Trophoblast cell (in vitro differentiated cells and primary cell): ENCODE data around the gene ILK.

Experiments used
- DNase-seq, 2 donors: peaks; one replicate each; pipeline ENCODE4 v3.0.0-alpha.2; 2016
- H2AFZ ChIP-seq: 2 replicates; pipeline ENCODE4 v1.6.1; 2013; ENCODE audit warnings: low read length, moderate library complexity, mild to moderate bottlenecking; ENCODE audit not compliant: insufficient read depth, poor library complexity
- H2AK5ac ChIP-seq: 2 replicates; pipeline ENCODE4 v1.6.1; 2013; ENCODE audit warnings: mild to moderate bottlenecking, low read length
- H2BK120ac ChIP-seq: 2 replicates; pipeline ENCODE4 v1.6.1; 2013; ENCODE audit warnings: low read length, mild to moderate bottlenecking, moderate library complexity; ENCODE audit not compliant: insufficient read depth, poor library complexity
- H2BK12ac ChIP-seq: 2 replicates; pipeline ENCODE4 v1.6.1; 2013; ENCODE audit warnings: mild to moderate bottlenecking, low read length, moderate library complexity
- H2BK5ac ChIP-seq: 2 replicates; pipeline ENCODE4 v1.6.1; 2013; ENCODE audit warnings: low read length, low read depth, moderate library complexity, mild to moderate bottlenecking; ENCODE audit not compliant: poor library complexity
- H3K14ac ChIP-seq: 2 replicates; pipeline ENCODE4 v1.6.1; 2013; ENCODE audit warnings: mild to moderate bottlenecking, low read length
- H3K18ac ChIP-seq: 2 replicates; pipeline ENCODE4 v1.6.1; 2013; ENCODE audit warnings: mild to moderate bottlenecking, low read length
- H3K23ac ChIP-seq: 2 replicates; pipeline ENCODE4 v1.6.1; 2013; ENCODE audit warnings: low read length
- H3K27ac ChIP-seq: 2 replicates; pipeline ENCODE4 v1.5.1; 2013; ENCODE audit warnings: low read depth, mild to moderate bottlenecking, inconsistent platforms, low read length, moderate library complexity
- H3K27me3 ChIP-seq: 2 replicates; pipeline ENCODE4 v1.6.1; 2013; ENCODE audit warnings: inconsistent platforms, mild to moderate bottlenecking, low read length, moderate library complexity; ENCODE audit not compliant: insufficient read depth
- H3K36me3 ChIP-seq, 2 experiments: 1 replicate in 1 of 2; 2 replicates in 1 of 2; pipeline ENCODE4 v1.6.1; 2013; ENCODE audit warnings: low read length in 2 of 2, mild to moderate bottlenecking in 2 of 2, moderate library complexity in 1 of 2; ENCODE audit not compliant: insufficient read depth in 2 of 2, control insufficient read depth in 1 of 2
- H3K4ac ChIP-seq: 2 replicates; pipeline ENCODE4 v1.6.1; 2013; ENCODE audit warnings: low read depth, mild to moderate bottlenecking, low read length, moderate library complexity
- H3K4me1 ChIP-seq, 2 experiments: 1 replicate in 1 of 2; 2 replicates in 1 of 2; pipeline ENCODE4 v1.6.1; 2013; ENCODE audit warnings: low read length in 2 of 2, mild to moderate bottlenecking in 2 of 2, moderate library complexity in 1 of 2; ENCODE audit not compliant: insufficient read depth in 2 of 2, control insufficient read depth in 1 of 2
- H3K4me2 ChIP-seq: 2 replicates; pipeline ENCODE4 v1.6.1; 2013; ENCODE audit warnings: inconsistent platforms, mild to moderate bottlenecking, low read length, moderate library complexity
- H3K4me3 ChIP-seq: 2 replicates; pipeline ENCODE4 v1.5.1; 2013; ENCODE audit warnings: mild to moderate bottlenecking, low read depth, low read length, inconsistent platforms
- H3K79me1 ChIP-seq: one replicate; pipeline ENCODE4 v1.6.1; 2013; ENCODE audit warnings: low read length
- H3K79me2 ChIP-seq: 2 replicates; pipeline ENCODE4 v1.6.1; 2013; ENCODE audit warnings: low read length, mild to moderate bottlenecking; ENCODE audit not compliant: control insufficient read depth, insufficient read depth, poor library complexity
- H3K9ac ChIP-seq: 2 replicates; pipeline ENCODE4 v1.6.1; 2013; ENCODE audit warnings: mild to moderate bottlenecking, low read length
- H3K9me3 ChIP-seq: 2 replicates; pipeline ENCODE4 v1.6.1; 2013; ENCODE audit warnings: low read depth, mild to moderate bottlenecking, control low read depth, inconsistent platforms, low read length; ENCODE audit not compliant: insufficient read depth
- H4K12ac ChIP-seq: 2 replicates; pipeline ENCODE4 v1.6.1; 2013; ENCODE audit warnings: low read depth, mild to moderate bottlenecking, low read length, moderate library complexity
- H4K8ac ChIP-seq: 2 replicates; pipeline ENCODE4 v1.6.1; 2013; ENCODE audit warnings: low read depth, mild to moderate bottlenecking, low read length, moderate library complexity
- H4K91ac ChIP-seq: one replicate; pipeline ENCODE4 v1.6.1; 2013; ENCODE audit warnings: low read depth, mild to moderate bottlenecking, low read length, moderate library complexity
- WGBS: extraction: QIAGEN DNeasy Blood & Tissue Kit; methylation state at CpG from one replicate; pipeline ENCODE4 v1.1.7; 2013; ENCODE audit warnings: missing lambda C conversion rate; ENCODE audit not compliant: insufficient read length, insufficient coverage; ENCODE audit errors: extremely low coverage; 5-methylcytosine and 5-hydroxymethylcytosine counted together

The ILK gene

DNA sequence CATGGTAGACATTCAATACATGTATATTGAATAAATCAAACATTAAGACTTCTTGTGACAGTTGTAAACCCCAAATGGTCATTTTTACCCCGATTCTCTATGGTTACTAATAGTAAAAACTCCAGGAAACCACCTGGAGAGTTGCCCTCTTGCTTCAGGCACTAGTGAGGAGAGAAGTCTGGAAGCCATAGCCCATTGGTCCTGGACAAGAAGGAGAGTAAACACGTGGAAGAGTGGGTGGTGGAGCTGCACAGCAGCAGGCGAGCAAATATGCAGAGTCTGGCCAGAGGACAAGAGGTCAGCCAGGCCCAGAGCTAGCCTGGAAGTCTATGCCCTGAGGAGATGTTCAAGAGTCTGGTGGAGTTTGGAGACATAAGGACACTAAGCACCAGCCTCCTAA is 34.3 kb downstream of the ILK start:
- Histone ChIP-seq H3K4me3 (no peak overlapping the region), H3K9me3 (peaks cover 8% of the 10 kb centered on the region), H3K27me3 (no peaks in the 10 kb centered on the region), H3K14ac (no peak overlapping the region), H3K4me2 (no peak overlapping the region), H4K91ac (no peak overlapping the region), H4K12ac (no peak overlapping the region), H3K23ac (no peak overlapping the region), H3K79me1 (no peaks in the 10 kb centered on the region), H2BK120ac (no peak overlapping the region), H3K18ac (no peak overlapping the region), H2AK5ac (no peak overlapping the region), H2BK5ac (no peak overlapping the region), H3K36me3 (no peaks in the 10 kb centered on the region), H3K9ac (no peak overlapping the region), H3K79me2 (no peaks in the 10 kb centered on the region), H2BK12ac (no peak overlapping the region), H2AFZ (no peak overlapping the region), H4K8ac (no peak overlapping the region), H3K4me1 (peaks cover 5 to 10% of the 10 kb centered on the region in 2 experiments), H3K27ac (no peak overlapping the region), H3K4ac (no peak overlapping the region)
- DNase-seq = no peak
- no CpG with 5 or more reads among the region's 3 CpGs for WGBS

DNA sequence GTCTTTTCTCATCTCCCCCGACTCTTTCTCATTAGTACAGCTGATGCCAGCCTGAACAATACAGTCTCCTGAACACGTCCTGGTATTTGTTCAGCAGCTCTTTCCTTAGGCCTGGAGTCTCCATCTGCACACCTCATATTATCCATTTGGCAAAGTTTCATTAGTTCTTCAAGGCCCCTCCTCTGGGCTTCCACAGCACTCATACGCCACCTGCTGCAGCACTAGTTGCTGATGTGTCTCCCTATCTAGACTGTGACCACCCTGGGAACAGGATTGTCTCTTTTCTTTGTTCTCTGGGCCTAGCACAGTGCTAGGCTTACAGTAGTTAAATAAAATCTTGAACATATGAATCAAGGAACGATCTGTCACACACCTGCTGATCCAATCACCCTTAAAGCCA is 34.9 kb downstream of the ILK start:
- no peak overlapping the region for H3K4me3 ChIP-seq
- H4K8ac ChIP-seq = no peak overlapping the region
- H3K9ac ChIP-seq = no peak overlapping the region
- H3K36me3 ChIP-seq = no peaks in the 10 kb centered on the region
- no peaks in the 10 kb centered on the region for H3K27me3 ChIP-seq
- no peak overlapping the region for H2BK120ac ChIP-seq
- H3K9me3 ChIP-seq = peaks cover 8% of the 10 kb centered on the region
- no peak overlapping the region for H3K23ac ChIP-seq
- no peak overlapping the region for H3K18ac ChIP-seq
- no CpG with 5 or more reads among the region's 4 CpGs for WGBS
- no peak overlapping the region for H3K27ac ChIP-seq
- no peak overlapping the region for H2AK5ac ChIP-seq
- H2BK5ac ChIP-seq = no peak overlapping the region
- H4K12ac ChIP-seq = no peak overlapping the region
- H2AFZ ChIP-seq = no peak overlapping the region
- H3K14ac ChIP-seq = no peak overlapping the region
- no peak overlapping the region for H4K91ac ChIP-seq
- H3K4me2 ChIP-seq = no peak overlapping the region
- H3K79me2 ChIP-seq = no peaks in the 10 kb centered on the region
- no peak overlapping the region for H2BK12ac ChIP-seq
- no peak overlapping the region for H3K4ac ChIP-seq
- peaks cover 5 to 10% of the 10 kb centered on the region in 2 experiments for H3K4me1 ChIP-seq
- no peaks in the 10 kb centered on the region for H3K79me1 ChIP-seq
- DNase-seq = no peak

DNA sequence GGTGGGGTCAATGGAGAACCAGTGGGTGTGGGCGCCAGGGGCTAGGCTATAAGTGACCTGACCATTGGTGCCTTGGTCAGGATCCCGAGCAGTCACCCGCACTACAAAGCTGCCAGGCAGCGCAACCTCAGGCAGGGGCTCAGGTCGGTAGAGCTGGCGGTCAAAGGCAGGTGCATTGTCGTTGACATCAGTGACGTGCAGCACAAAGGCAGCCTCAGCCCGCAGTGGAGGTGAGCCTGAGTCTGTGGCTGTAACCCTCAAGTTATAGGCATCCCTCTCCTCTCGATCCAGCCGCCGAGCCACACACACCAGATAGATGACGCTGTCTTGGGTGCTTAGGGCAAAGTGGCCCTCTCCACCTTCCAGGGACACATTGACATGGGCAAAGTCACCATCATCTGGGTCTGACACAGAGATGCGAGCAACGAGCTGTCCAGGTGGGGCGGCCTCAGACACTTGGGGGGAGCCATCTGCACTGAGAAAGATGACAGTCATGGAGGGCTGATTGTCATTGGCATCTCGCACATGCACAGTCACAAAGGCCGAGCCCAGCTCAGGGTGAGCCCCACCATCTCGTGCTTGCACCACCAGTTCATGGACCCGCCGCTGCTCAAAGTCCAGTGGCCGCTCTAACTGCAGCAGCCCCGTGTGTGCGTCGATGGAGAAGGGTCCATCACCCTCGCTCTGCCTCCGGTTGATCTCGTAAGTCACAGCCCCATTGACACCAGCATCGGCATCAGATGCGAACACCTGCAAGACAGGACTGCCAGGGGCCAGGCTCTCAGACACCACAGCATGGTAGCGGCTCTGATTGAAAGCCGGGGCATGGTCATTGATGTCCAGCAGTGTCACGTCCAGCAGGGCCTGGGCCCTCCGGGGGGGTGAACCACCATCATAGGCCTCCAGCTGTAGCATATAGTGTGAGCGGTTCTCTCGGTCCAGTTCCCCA is 36.7 kb downstream of the ILK start:
- no peak overlapping the region for H2BK120ac ChIP-seq
- no peak overlapping the region for H3K4ac ChIP-seq
- H2BK12ac ChIP-seq = no peak overlapping the region
- H3K79me2 ChIP-seq = no peaks in the 10 kb centered on the region
- no peak overlapping the region for H2BK5ac ChIP-seq
- WGBS = no CpG with 5 or more reads among the region's 36 CpGs
- no peak overlapping the region for H2AFZ ChIP-seq
- no peak overlapping the region for H4K8ac ChIP-seq
- H3K27ac ChIP-seq = no peak overlapping the region
- no peak for DNase-seq
- H3K27me3 ChIP-seq = no peaks in the 10 kb centered on the region
- no peaks in the 10 kb centered on the region for H3K79me1 ChIP-seq
- H2AK5ac ChIP-seq = no peak overlapping the region
- H3K9ac ChIP-seq = no peak overlapping the region
- H3K18ac ChIP-seq = no peak overlapping the region
- H3K4me1 ChIP-seq = peaks cover 5 to 9% of the 10 kb centered on the region in 2 experiments
- no peaks in the 10 kb centered on the region for H3K36me3 ChIP-seq
- H3K4me2 ChIP-seq = no peak overlapping the region
- peaks cover 6% of the 10 kb centered on the region for H3K9me3 ChIP-seq
- H4K12ac ChIP-seq = no peak overlapping the region
- H4K91ac ChIP-seq = no peak overlapping the region
- H3K14ac ChIP-seq = no peak overlapping the region
- no peak overlapping the region for H3K23ac ChIP-seq
- H3K4me3 ChIP-seq = no peak overlapping the region

DNA sequence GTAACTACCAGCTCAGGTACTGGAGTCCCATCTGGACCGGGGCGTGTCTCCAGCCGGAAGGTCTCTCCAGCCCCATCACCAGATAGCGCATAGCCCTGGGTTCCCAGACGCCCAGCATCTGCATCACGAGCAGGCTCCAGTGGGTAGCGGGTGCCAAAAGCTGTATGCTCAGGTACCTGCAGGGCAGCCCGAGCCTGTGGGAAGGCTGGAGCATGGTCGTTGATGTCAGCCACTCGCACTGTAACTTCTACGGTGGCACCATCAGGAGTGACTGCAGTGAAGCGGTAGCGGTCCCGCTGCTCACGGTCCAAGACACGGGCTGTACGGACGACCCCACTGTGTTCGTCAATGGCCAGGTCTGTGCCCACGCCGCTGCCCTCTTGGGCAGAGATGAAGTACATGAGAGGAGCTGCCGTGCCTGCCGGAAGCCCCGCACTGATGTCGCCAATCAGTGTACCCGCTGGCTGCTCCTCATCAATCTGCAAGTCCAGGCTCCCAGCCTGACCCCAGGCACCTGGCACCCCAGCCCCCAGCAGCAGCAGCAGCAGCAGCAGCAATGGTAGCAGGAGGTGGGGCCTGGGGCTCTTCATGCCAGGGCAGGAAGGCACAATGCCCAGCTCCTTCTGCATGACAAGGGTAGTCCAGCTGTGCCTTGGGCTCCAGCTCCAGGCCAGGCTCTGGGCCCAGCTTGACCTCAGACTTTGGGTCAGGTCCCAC is 37.6 kb downstream of the ILK start:
- peaks cover 6% of the 10 kb centered on the region for H3K9me3 ChIP-seq
- H3K27ac ChIP-seq = no peak overlapping the region
- no peak overlapping the region for H3K18ac ChIP-seq
- WGBS = no CpG with 5 or more reads among the region's 26 CpGs
- no peak overlapping the region for H3K4ac ChIP-seq
- H3K27me3 ChIP-seq = no peaks in the 10 kb centered on the region
- H3K4me1 ChIP-seq = peaks cover 4 to 5% of the 10 kb centered on the region in 2 experiments
- H3K79me2 ChIP-seq = no peaks in the 10 kb centered on the region
- no peak overlapping the region for H2BK120ac ChIP-seq
- H3K9ac ChIP-seq = no peak overlapping the region
- no peak overlapping the region for H3K23ac ChIP-seq
- no peak overlapping the region for H4K91ac ChIP-seq
- no peak overlapping the region for H2BK12ac ChIP-seq
- H3K14ac ChIP-seq = no peak overlapping the region
- H2BK5ac ChIP-seq = no peak overlapping the region
- H3K4me2 ChIP-seq = no peak overlapping the region
- no peak overlapping the region for H4K8ac ChIP-seq
- no peaks in the 10 kb centered on the region for H3K36me3 ChIP-seq
- H2AK5ac ChIP-seq = no peak overlapping the region
- DNase-seq = no peak
- H3K4me3 ChIP-seq = no peak overlapping the region
- H2AFZ ChIP-seq = no peak overlapping the region
- H3K79me1 ChIP-seq = no peaks in the 10 kb centered on the region
- H4K12ac ChIP-seq = no peak overlapping the region
